ENCODE measurements around the gene PJA2. TPM values are rescaled to one million over a fixed set of nuclear protein-coding genes. Genes with fewer than 3 reads are reported as not detected.

PJA2 gene
- total RNA-seq, 1 experiment from 2014 or later = 51.5 TPM

DNA sequence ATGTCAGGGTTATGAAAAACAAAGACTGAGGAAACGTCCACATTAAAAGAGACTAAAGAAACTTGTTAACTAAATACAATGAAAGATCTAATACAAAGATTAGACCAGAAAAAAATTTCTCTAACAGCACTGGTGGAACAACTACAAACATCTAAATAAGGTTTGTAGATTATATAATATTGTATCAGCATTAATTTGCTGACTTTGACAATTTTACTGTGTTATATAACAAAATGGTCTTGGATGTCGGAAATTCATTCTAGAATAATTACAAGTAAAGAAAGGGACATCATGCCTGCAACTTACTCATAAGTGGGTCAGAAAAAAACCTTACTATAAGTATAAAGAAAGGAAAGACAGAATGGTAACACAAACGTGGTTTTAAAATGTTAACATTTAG, 50.1 kb downstream of the PJA2 start (continued):
- TF ChIP-seq, protein P1, sequence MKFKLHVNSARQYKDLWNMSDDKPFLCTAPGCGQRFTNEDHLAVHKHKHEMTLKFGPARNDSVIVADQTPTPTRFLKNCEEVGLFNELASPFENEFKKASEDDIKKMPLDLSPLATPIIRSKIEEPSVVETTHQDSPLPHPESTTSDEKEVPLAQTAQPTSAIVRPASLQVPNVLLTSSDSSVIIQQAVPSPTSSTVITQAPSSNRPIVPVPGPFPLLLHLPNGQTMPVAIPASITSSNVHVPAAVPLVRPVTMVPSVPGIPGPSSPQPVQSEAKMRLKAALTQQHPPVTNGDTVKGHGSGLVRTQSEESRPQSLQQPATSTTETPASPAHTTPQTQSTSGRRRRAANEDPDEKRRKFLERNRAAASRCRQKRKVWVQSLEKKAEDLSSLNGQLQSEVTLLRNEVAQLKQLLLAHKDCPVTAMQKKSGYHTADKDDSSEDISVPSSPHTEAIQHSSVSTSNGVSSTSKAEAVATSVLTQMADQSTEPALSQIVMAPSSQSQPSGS (CRISPR knock-in tag; IDR thresholded peaks at IDR 0.05; ENCODE audit: borderline replicate concordance, low read depth) = no peak
- no peak for TF ChIP-seq TEAD4 (CRISPR knock-in tag; IDR thresholded peaks at IDR 0.05)
- TF ChIP-seq ZNF425 (CRISPR knock-in tag; conservative IDR thresholded peaks at IDR 0.05) = no peak
- no peak for TF ChIP-seq SMAD4 (CRISPR knock-in tag; IDR thresholded peaks at IDR 0.05)

GRCh38 chr5:109357807-109358206, 52.0 kb downstream of the PJA2 start:
- ATAC-seq (no peak), DNase-seq (ENCODE audit: low spot score) (no peak)
- Mint-ChIP-seq H3K4me1 (no peaks in the 10 kb centered on the region), H3K9me3 (no peaks in the 10 kb centered on the region), H3K27ac (no peak overlapping the region), H3K36me3 (peaks cover 39% of the 10 kb centered on the region), H3K4me3 (no peak overlapping the region), H3K27me3 (ENCODE audit: low read depth) (no peaks in the 10 kb centered on the region)
- TF ChIP-seq ZNF121 (CRISPR knock-in tag; IDR thresholded peaks at IDR 0.05) (no peak), ZNF396 (CRISPR knock-in tag; IDR thresholded peaks at IDR 0.05; ENCODE audit: borderline replicate concordance) (no peak), ESRRA (CRISPR knock-in tag; IDR thresholded peaks at IDR 0.05; ENCODE audit: borderline replicate concordance) (no peak), NFE2L1 (CRISPR knock-in tag; IDR thresholded peaks at IDR 0.05) (no peak), RELA (CRISPR knock-in tag; IDR thresholded peaks at IDR 0.05; ENCODE audit: borderline replicate concordance) (no peak), IRF2 (CRISPR knock-in tag; IDR thresholded peaks at IDR 0.05; ENCODE audit: borderline replicate concordance, low read depth) (no peak), TP53 (CRISPR knock-in tag; IDR thresholded peaks at IDR 0.05) (no peak), CREM (CRISPR knock-in tag; IDR thresholded peaks at IDR 0.05) (no peak), MXD4 (CRISPR knock-in tag; IDR thresholded peaks at IDR 0.05; ENCODE audit: borderline replicate concordance) (no peak)
- TF ChIP-seq, protein P2, sequence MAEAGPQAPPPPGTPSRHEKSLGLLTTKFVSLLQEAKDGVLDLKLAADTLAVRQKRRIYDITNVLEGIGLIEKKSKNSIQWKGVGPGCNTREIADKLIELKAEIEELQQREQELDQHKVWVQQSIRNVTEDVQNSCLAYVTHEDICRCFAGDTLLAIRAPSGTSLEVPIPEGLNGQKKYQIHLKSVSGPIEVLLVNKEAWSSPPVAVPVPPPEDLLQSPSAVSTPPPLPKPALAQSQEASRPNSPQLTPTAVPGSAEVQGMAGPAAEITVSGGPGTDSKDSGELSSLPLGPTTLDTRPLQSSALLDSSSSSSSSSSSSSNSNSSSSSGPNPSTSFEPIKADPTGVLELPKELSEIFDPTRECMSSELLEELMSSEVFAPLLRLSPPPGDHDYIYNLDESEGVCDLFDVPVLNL (CRISPR knock-in tag; IDR thresholded peaks at IDR 0.05; ENCODE audit: borderline replicate concordance, low read depth) = no peak
- CTCF ChIA-PET = no interaction called here
- POLR2A ChIA-PET = no interaction called here

DNA sequence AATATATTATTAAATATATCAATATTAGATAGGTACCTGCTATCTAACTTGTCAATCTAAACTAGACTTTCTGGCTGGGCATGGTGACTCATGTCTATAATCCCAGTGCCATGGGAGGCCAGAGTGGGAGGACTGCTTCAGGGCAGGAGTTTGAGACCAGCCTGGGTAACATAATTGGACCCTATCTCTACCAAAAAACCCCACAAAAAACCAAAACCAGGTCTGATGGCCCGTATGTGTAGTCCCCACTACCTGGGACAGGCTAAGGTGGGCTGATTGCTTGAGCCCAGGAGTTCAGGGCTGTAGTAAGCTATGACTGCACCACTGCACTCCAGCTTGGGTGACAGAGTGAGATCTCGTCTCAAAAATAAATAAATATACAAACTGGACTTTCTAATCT, 55.0 kb downstream of the PJA2 start:
- Mint-ChIP-seq H3K9me3 (no peaks in the 10 kb centered on the region), H3K27me3 (ENCODE audit: low read depth) (no peaks in the 10 kb centered on the region), H3K27ac (no peak overlapping the region), H3K4me3 (no peak overlapping the region), H3K36me3 (peaks cover 16% of the 10 kb centered on the region), H3K4me1 (no peaks in the 10 kb centered on the region)
- 0 out of 2 replicates have a peak, but pooled peaks have one; percentile 41 for TF ChIP-seq HMGA2 (CRISPR knock-in tag; IDR thresholded peaks at IDR 0.05)
- TF ChIP-seq ETV6 (CRISPR knock-in tag; IDR thresholded peaks at IDR 0.05) = no peak
- ATAC-seq (no peak), DNase-seq (ENCODE audit: low spot score) (no peak)
- ChIA-PET POLR2A (no interaction called here), CTCF (no interaction called here)

DNA sequence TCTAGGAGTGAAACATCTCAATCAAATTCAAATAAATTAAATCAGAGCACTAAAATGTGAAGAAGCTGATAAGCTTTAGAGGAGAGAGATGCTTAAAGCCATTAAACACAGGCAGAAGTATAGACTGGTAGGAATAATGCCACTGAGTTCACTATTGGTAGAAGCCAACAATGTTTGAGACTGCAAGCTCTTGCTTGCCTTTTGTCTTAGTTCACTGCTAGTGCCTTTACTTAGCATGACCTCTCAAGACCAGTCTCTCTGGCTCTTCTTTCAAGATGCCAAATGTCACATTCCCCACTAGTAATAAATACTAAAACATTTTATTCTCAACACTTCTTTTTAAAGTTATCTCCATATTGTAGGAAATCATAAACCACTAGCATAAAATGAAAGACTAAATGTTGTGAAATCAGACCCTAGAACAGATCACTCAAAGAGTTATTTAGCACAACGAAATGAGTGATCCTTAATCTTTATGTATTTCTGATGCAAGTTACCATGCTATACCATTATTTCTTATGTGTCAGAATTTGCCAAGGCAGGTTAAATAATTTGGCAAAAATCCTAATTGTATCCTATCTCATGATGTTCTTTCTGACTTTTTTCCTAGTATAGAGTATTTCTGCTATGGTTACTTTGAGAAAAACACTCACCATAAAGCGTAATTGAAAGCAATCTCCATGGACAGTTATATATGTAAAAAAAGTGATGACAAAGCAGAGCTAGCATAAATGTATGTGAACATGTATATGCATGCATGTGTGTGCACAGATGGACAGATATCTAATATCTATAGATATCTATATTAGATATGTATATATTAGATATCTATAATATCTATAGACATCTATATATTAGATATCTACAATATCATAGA, 57.5 kb downstream of the PJA2 start:
- Mint-ChIP-seq H3K4me1 (no peaks in the 10 kb centered on the region), H3K27ac (no peak overlapping the region), H3K36me3 (no peaks in the 10 kb centered on the region), H3K27me3 (ENCODE audit: low read depth) (no peaks in the 10 kb centered on the region), H3K4me3 (no peak overlapping the region), H3K9me3 (no peaks in the 10 kb centered on the region)
- DNase-seq (ENCODE audit: low spot score) (no peak), ATAC-seq (no peak)
- CTCF ChIA-PET = no interaction called here
- POLR2A ChIA-PET = no interaction called here
- no peak for TF ChIP-seq ATF1 (CRISPR knock-in tag; IDR thresholded peaks at IDR 0.05)
- TF ChIP-seq PREB (CRISPR knock-in tag; IDR thresholded peaks at IDR 0.05; ENCODE audit: borderline replicate concordance) = no peak
- TF ChIP-seq KAT7 (CRISPR knock-in tag; IDR thresholded peaks at IDR 0.05; ENCODE audit: borderline replicate concordance) = no peak
- no peak for TF ChIP-seq MAX (CRISPR knock-in tag; IDR thresholded peaks at IDR 0.05)
